ENCODE data around the gene TAB3. TPM values are rescaled to one million over a fixed set of nuclear protein-coding genes. Genes with fewer than 3 reads are reported as not detected.
A peak's percentile ranks its signal among the peaks of the same experiment; 100 is the strongest.

The TAB3 gene
- total RNA-seq, 4 donors from 2014 or later, result 17.0 to 22.4 (median 19.6) TPM

DNA sequence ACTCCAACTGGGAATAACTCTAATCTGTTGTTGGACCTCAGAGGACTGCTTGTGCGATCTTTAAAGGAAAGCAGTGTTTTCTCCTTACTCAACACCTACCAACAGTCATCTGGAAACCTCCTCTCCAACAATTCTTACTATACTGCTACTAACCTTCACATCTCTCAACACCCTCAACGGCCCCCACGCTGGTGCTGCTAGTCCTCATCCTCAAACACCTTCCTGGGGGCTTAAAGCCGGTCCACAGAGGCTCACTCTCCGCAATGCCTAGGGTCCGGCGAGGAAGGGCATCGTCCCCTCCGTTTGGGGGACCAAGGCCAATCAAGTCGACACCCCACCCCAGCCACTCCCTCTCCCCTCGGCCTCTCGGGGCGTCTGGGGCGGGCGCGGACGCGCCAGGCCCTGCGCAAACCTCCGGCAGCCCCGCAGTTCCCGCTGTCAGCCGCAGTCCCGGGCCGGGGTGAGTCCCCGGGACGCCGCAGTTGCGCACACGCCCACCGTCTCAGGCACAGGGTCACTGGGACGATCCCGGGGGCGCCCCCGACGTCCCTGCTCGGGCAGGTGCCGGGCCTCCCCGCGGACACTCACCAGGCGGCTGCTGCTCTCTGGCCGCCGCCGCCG, 418 bp downstream of the TAB3 start:
- intact Hi-C loops (cut with DNase I), result no loop called here
- H3K27ac ChIP-seq (replicated peaks in 1 of 4), result peak overlapping the region; percentile 84 to 87 (median 86)
- DNase-seq (ENCODE audit: extremely low spot score), result no peak

DNA sequence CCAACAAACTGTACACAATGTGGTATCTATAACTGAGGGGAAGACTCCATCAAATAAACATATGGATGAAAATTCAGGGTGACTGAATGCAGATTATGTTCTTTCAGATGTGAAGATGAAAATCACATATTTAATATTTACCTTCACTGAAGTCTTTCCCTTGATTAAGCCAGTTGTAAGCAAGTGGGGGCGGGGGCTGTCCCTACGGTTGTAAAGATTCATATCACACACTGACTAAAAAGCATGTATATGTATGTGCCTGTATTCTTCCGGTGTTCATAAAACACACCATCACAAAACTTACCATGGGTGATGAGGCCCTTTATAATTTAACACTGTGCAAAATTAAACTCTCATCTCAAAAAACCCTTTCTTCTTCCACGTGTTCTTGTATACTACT, 1.3 kb downstream of the TAB3 start:
- intact Hi-C loops (cut with DNase I), result no loop called here
- no peaks in the 10 kb centered on the region for H3K27me3 ChIP-seq
- no peak overlapping the region for H3K27ac ChIP-seq (replicated peaks in 1 of 4)
- no peaks in the 10 kb centered on the region for H3K9me3 ChIP-seq
- H3K4me1 ChIP-seq, result peaks cover 0 to 24% (median 12%) of the 10 kb centered on the region in 4 donors
- no peak for TF ChIP-seq POLR2A (IDR thresholded peaks at IDR 0.05; ENCODE audit: low read depth)
- TF ChIP-seq EP300 (IDR thresholded peaks at IDR 0.05), result no peak
- TF ChIP-seq, protein P1, sequence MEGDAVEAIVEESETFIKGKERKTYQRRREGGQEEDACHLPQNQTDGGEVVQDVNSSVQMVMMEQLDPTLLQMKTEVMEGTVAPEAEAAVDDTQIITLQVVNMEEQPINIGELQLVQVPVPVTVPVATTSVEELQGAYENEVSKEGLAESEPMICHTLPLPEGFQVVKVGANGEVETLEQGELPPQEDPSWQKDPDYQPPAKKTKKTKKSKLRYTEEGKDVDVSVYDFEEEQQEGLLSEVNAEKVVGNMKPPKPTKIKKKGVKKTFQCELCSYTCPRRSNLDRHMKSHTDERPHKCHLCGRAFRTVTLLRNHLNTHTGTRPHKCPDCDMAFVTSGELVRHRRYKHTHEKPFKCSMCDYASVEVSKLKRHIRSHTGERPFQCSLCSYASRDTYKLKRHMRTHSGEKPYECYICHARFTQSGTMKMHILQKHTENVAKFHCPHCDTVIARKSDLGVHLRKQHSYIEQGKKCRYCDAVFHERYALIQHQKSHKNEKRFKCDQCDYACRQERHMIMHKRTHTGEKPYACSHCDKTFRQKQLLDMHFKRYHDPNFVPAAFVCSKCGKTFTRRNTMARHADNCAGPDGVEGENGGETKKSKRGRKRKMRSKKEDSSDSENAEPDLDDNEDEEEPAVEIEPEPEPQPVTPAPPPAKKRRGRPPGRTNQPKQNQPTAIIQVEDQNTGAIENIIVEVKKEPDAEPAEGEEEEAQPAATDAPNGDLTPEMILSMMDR (IDR thresholded peaks at IDR 0.05), result no peak
- TF ChIP-seq POLR2AphosphoS5 (IDR thresholded peaks at IDR 0.05), result no peak
- no peaks in the 10 kb centered on the region for H3K36me3 ChIP-seq
- 63% methylated on average over 4 of the region's 4 CpGs for WGBS
- H3K4me3 ChIP-seq, result peak overlapping the region; percentile 76 to 91 (median 81)
- DNase-seq (ENCODE audit: extremely low spot score), result no peak

More for the DNA sequence above, 418 bp downstream of the TAB3 start:
- Histone ChIP-seq H3K4me1 (peaks cover 0 to 18% (median 5%) of the 10 kb centered on the region in 4 donors), H3K27me3 (no peaks in the 10 kb centered on the region), H3K4me3 (peak overlapping the region; percentile 76 to 91 (median 81)), H3K36me3 (no peaks in the 10 kb centered on the region), H3K9me3 (no peaks in the 10 kb centered on the region)
- TF ChIP-seq, protein P1 (IDR thresholded peaks at IDR 0.05), result no peak
- TF ChIP-seq POLR2A (IDR thresholded peaks at IDR 0.05; ENCODE audit: low read depth), result no peak
- TF ChIP-seq EP300 (IDR thresholded peaks at IDR 0.05), result no peak
- no peak for TF ChIP-seq POLR2AphosphoS5 (IDR thresholded peaks at IDR 0.05)
- 18% methylated on average over 8 of the region's 45 CpGs for WGBS

DNA sequence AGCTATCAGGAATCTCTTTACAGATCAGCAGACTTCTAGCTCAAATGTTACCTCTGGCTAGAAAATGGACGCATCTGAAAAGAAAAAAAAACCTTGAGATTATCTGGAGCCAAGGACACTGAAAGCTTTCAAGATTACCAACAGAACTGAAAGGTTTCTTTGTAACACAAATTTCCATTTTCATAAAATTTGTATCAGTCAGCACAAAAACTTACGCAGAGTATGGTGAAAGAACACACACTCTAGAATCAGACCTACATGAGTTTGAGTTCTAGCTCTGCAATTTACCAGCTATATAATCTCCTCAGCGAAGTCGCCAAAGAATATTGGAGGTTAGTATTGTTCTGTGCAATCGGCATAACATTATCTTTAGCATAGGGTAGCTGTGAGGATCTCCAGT, 1.8 kb downstream of the TAB3 start:
- H3K9me3 ChIP-seq, result no peaks in the 10 kb centered on the region
- 81% methylated on average over 5 of the region's 5 CpGs for WGBS
- no peak for DNase-seq (ENCODE audit: extremely low spot score)
- no peaks in the 10 kb centered on the region for H3K27me3 ChIP-seq
- H3K27ac ChIP-seq (replicated peaks in 1 of 4), result no peak overlapping the region
- no peak overlapping the region for H3K4me3 ChIP-seq
- intact Hi-C loops (cut with DNase I), result no loop called here
- H3K4me1 ChIP-seq, result peaks cover 0 to 24% (median 12%) of the 10 kb centered on the region in 4 donors
- no peak for TF ChIP-seq POLR2AphosphoS5 (IDR thresholded peaks at IDR 0.05)
- no peak for TF ChIP-seq EP300 (IDR thresholded peaks at IDR 0.05)
- TF ChIP-seq, protein P1 (IDR thresholded peaks at IDR 0.05), result no peak
- TF ChIP-seq POLR2A (IDR thresholded peaks at IDR 0.05; ENCODE audit: low read depth), result no peak
- H3K36me3 ChIP-seq, result no peaks in the 10 kb centered on the region

DNA sequence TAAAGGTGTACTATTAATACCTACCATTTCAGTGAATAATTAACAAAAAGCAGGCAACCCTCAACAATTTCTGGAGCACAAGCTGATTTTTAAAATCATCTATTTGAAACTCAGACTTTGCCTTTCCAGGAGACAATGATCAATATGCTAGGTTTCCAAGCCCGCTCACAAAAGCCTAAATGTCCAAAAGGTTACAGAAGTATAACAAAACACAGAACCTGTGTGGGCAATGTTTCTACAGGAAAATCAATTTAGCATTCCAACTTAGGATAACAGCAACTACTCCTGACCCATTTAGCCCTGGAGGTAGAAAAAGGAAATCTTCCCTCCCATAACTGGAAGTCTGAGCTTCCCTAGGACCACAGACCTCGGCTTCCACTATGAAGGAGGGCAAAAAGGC, 3.9 kb downstream of the TAB3 start:
- no peaks in the 10 kb centered on the region for H3K36me3 ChIP-seq
- no peak for TF ChIP-seq EP300 (IDR thresholded peaks at IDR 0.05)
- TF ChIP-seq POLR2AphosphoS5 (IDR thresholded peaks at IDR 0.05), result no peak
- TF ChIP-seq, protein P1 (IDR thresholded peaks at IDR 0.05), result no peak
- TF ChIP-seq POLR2A (IDR thresholded peaks at IDR 0.05; ENCODE audit: low read depth), result no peak
- H3K27me3 ChIP-seq, result no peaks in the 10 kb centered on the region
- H3K4me1 ChIP-seq, result peaks cover 0 to 24% (median 14%) of the 10 kb centered on the region in 4 donors
- no peak for DNase-seq (ENCODE audit: extremely low spot score)
- intact Hi-C loops (cut with DNase I), result no loop called here
- WGBS, result 85% methylated on average over 2 of the region's 2 CpGs
- H3K9me3 ChIP-seq, result no peaks in the 10 kb centered on the region
- no peak overlapping the region for H3K4me3 ChIP-seq
- no peak overlapping the region for H3K27ac ChIP-seq (replicated peaks in 1 of 4)

DNA sequence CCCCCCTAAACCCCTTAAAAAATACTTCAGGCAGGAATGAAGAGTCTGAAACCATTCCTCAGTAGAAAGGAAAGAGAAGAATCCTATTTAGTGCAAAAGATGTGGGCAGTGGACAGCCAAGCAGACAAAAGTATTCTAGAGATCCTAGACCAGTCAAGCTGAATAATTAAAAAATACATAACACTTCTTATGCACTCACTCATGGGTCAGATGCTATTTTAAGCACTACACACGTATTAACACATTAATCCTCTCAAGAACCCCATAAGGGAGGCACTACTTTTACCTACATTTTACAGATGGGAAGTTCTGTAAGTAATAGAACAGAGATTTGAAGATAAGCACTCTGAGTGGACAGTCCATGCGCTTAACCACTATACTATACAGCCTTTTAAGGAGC, 5.9 kb downstream of the TAB3 start:
- no peaks in the 10 kb centered on the region for H3K27me3 ChIP-seq
- H3K9me3 ChIP-seq, result no peaks in the 10 kb centered on the region
- peaks cover 0 to 22% (median 14%) of the 10 kb centered on the region in 4 donors for H3K4me1 ChIP-seq
- DNase-seq (ENCODE audit: extremely low spot score), result no peak
- TF ChIP-seq POLR2A (IDR thresholded peaks at IDR 0.05; ENCODE audit: low read depth) (no peak), POLR2AphosphoS5 (IDR thresholded peaks at IDR 0.05) (no peak), EP300 (IDR thresholded peaks at IDR 0.05) (no peak)
- TF ChIP-seq, protein P1 (IDR thresholded peaks at IDR 0.05), result no peak
- H3K4me3 ChIP-seq, result no peak overlapping the region
- intact Hi-C loops (cut with DNase I), result no loop called here
- H3K27ac ChIP-seq (replicated peaks in 1 of 4), result no peak overlapping the region
- 56% methylated on average over 2 of the region's 2 CpGs for WGBS
- no peaks in the 10 kb centered on the region for H3K36me3 ChIP-seq
